Activated T-cell treated with anti-CD3 and anti-CD28 coated beads, Interleukin-2, amount 50 U/mL, for 24 hours (primary cell): Measurements from ENCODE around the gene JAK3.

Source experiments
- DNase-seq: peaks from one replicate; pipeline ENCODE4 v3.0.0-alpha.2; 2020
- H3K27ac Mint-ChIP-seq: 2 replicates; pipeline ENCODE4 v1.8.0; 2020; ENCODE audit warnings: mild to moderate bottlenecking, mixed read lengths
- H3K27me3 Mint-ChIP-seq: 2 replicates; pipeline ENCODE4 v1.8.0; 2020; ENCODE audit warnings: mixed read lengths
- H3K36me3 Mint-ChIP-seq: 2 replicates; pipeline ENCODE4 v1.8.0; 2020; ENCODE audit warnings: low read depth, mixed read lengths
- H3K4me1 Mint-ChIP-seq: 2 replicates; pipeline ENCODE4 v1.8.0; 2020; ENCODE audit warnings: low read depth, mixed read lengths
- H3K4me3 Mint-ChIP-seq: 2 replicates; pipeline ENCODE4 v1.8.0; 2020; ENCODE audit warnings: mild to moderate bottlenecking, moderate library complexity, mixed read lengths
- H3K9me3 Mint-ChIP-seq: 2 replicates; pipeline ENCODE4 v1.8.0; 2020; ENCODE audit warnings: mixed read lengths

The JAK3 gene

GRCh38 chr19:17859533-17860330 lies 11.9 kb upstream of the JAK3 start, which contains the start of gene RPL18A:
RPL18A (plus strand) TSS chr19:17859910; CDS start chr19:17859957, 47 bp downstream.
- H3K36me3 Mint-ChIP-seq: peaks cover 52% of the 10 kb centered on the region
- H3K4me1 Mint-ChIP-seq: peaks cover 40% of the 10 kb centered on the region
- no peaks in the 10 kb centered on the region for H3K9me3 Mint-ChIP-seq
- H3K27me3 Mint-ChIP-seq: no peaks in the 10 kb centered on the region
- H3K27ac Mint-ChIP-seq: peak within 1 kb of the TSS; percentile 100
- peak; percentile 97 for DNase-seq
- H3K4me3 Mint-ChIP-seq: peak within 1 kb of the TSS; percentile 95

- Mint-ChIP-seq H3K27ac (no peak overlapping the region), H3K9me3 (no peaks in the 10 kb centered on the region), H3K27me3 (no peaks in the 10 kb centered on the region), H3K4me3 (no peak overlapping the region), H3K4me1 (peaks cover 22% of the 10 kb centered on the region), H3K36me3 (peaks cover 10% of the 10 kb centered on the region)
- DNase-seq: peak; percentile 97
Measured at GRCh38 chr19:17855280-17856152, 7.7 kb upstream of the JAK3 start.

GRCh38 chr19:17854061-17854460 lies 6.3 kb upstream of the JAK3 start:
- no peak for DNase-seq
- H3K36me3 Mint-ChIP-seq: no peaks in the 10 kb centered on the region
- no peak overlapping the region for H3K27ac Mint-ChIP-seq
- no peaks in the 10 kb centered on the region for H3K9me3 Mint-ChIP-seq
- H3K4me1 Mint-ChIP-seq: peaks cover 33% of the 10 kb centered on the region
- H3K4me3 Mint-ChIP-seq: no peak overlapping the region
- H3K27me3 Mint-ChIP-seq: no peaks in the 10 kb centered on the region

GRCh38 chr19:17848595-17849292 lies 962 bp upstream of the JAK3 start:
- Mint-ChIP-seq H3K36me3 (peaks cover 38% of the 10 kb centered on the region), H3K27me3 (no peaks in the 10 kb centered on the region), H3K4me1 (peaks cover 66% of the 10 kb centered on the region), H3K9me3 (no peaks in the 10 kb centered on the region), H3K27ac (peak overlapping the region; percentile 99), H3K4me3 (peak overlapping the region; percentile 91)
- no peak for DNase-seq

- no peaks in the 10 kb centered on the region for H3K27me3 Mint-ChIP-seq
- peak overlapping the region; percentile 91 for H3K4me3 Mint-ChIP-seq
- peaks cover 62% of the 10 kb centered on the region for H3K36me3 Mint-ChIP-seq
- no peak for DNase-seq
- peaks cover 66% of the 10 kb centered on the region for H3K4me1 Mint-ChIP-seq
- H3K27ac Mint-ChIP-seq: peak overlapping the region; percentile 99
- H3K9me3 Mint-ChIP-seq: no peaks in the 10 kb centered on the region
Measured at GRCh38 chr19:17846146-17846545, 1.6 kb downstream of the JAK3 start.

GRCh38 chr19:17843908-17844490 lies 3.8 kb downstream of the JAK3 start:
- Mint-ChIP-seq H3K36me3 (peaks cover 83% of the 10 kb centered on the region), H3K4me1 (peaks cover 55% of the 10 kb centered on the region), H3K27me3 (no peaks in the 10 kb centered on the region), H3K4me3 (peak overlapping the region; percentile 91), H3K9me3 (no peaks in the 10 kb centered on the region), H3K27ac (peak overlapping the region; percentile 99)
- DNase-seq: no peak

GRCh38 chr19:17843292-17843827 lies 4.4 kb downstream of the JAK3 start:
- Mint-ChIP-seq H3K27me3 (no peaks in the 10 kb centered on the region), H3K9me3 (no peaks in the 10 kb centered on the region), H3K4me1 (peaks cover 51% of the 10 kb centered on the region), H3K36me3 (peaks cover 90% of the 10 kb centered on the region), H3K27ac (peak overlapping the region; percentile 99), H3K4me3 (no peak overlapping the region)
- no peak for DNase-seq

- Mint-ChIP-seq H3K9me3 (no peaks in the 10 kb centered on the region), H3K4me1 (peaks cover 50% of the 10 kb centered on the region), H3K4me3 (no peak overlapping the region), H3K27me3 (no peaks in the 10 kb centered on the region), H3K36me3 (peaks cover 95% of the 10 kb centered on the region), H3K27ac (no peak overlapping the region)
- DNase-seq: no peak
Measured at GRCh38 chr19:17842663-17843291, 5.0 kb downstream of the JAK3 start.

- H3K27ac Mint-ChIP-seq: no peak overlapping the region
- peaks cover 97% of the 10 kb centered on the region for H3K36me3 Mint-ChIP-seq
- DNase-seq: peak; percentile 80
- no peaks in the 10 kb centered on the region for H3K27me3 Mint-ChIP-seq
- H3K4me3 Mint-ChIP-seq: no peak overlapping the region
- H3K4me1 Mint-ChIP-seq: peaks cover 50% of the 10 kb centered on the region
- H3K9me3 Mint-ChIP-seq: no peaks in the 10 kb centered on the region
Measured at GRCh38 chr19:17841810-17842662, 5.7 kb downstream of the JAK3 start.

- Mint-ChIP-seq H3K9me3 (no peaks in the 10 kb centered on the region), H3K36me3 (peaks cover 98% of the 10 kb centered on the region), H3K4me3 (no peak overlapping the region), H3K27me3 (no peaks in the 10 kb centered on the region), H3K4me1 (peaks cover 53% of the 10 kb centered on the region), H3K27ac (peak overlapping the region; percentile 18)
- no peak for DNase-seq
Measured at GRCh38 chr19:17841371-17841809, 6.4 kb downstream of the JAK3 start.

GRCh38 chr19:17840019-17840418 lies 7.8 kb downstream of the JAK3 start:
- H3K27ac Mint-ChIP-seq: peak overlapping the region; percentile 26
- H3K9me3 Mint-ChIP-seq: no peaks in the 10 kb centered on the region
- H3K4me1 Mint-ChIP-seq: peaks cover 45% of the 10 kb centered on the region
- peaks cover 98% of the 10 kb centered on the region for H3K36me3 Mint-ChIP-seq
- no peak overlapping the region for H3K4me3 Mint-ChIP-seq
- DNase-seq: no peak
- H3K27me3 Mint-ChIP-seq: no peaks in the 10 kb centered on the region

- Mint-ChIP-seq H3K27me3 (no peaks in the 10 kb centered on the region), H3K9me3 (no peaks in the 10 kb centered on the region), H3K4me1 (peaks cover 26% of the 10 kb centered on the region), H3K4me3 (no peak overlapping the region), H3K36me3 (peaks cover 92% of the 10 kb centered on the region), H3K27ac (peak overlapping the region; percentile 76)
- no peak for DNase-seq
Measured at GRCh38 chr19:17837972-17838371, 9.8 kb downstream of the JAK3 start.

- Mint-ChIP-seq H3K36me3 (peaks cover 95% of the 10 kb centered on the region), H3K27ac (peak overlapping the region; percentile 65), H3K9me3 (peaks cover 2% of the 10 kb centered on the region), H3K4me3 (no peak overlapping the region), H3K4me1 (peaks cover 26% of the 10 kb centered on the region), H3K27me3 (no peaks in the 10 kb centered on the region)
- no peak for DNase-seq
Measured at GRCh38 chr19:17836530-17836929, 11.3 kb downstream of the JAK3 start.
